ENCODE results near the gene PPARG.

The PPARG gene

GRCh38 chr3:12345584-12346494, 57.0 kb downstream of the PPARG start:
- no peak for DNase-seq

GRCh38 chr3:12347301-12347700, 58.4 kb downstream of the PPARG start:
- no peak for DNase-seq

GRCh38 chr3:12349895-12350811, 61.3 kb downstream of the PPARG start:
- no peak for DNase-seq

- DNase-seq, result no peak
Measured at GRCh38 chr3:12351145-12351544, 62.3 kb downstream of the PPARG start.

- DNase-seq, result no peak
Measured at GRCh38 chr3:12352253-12352652, 63.4 kb downstream of the PPARG start.

- DNase-seq, result no peak
Measured at GRCh38 chr3:12352755-12353154, 63.9 kb downstream of the PPARG start.

- DNase-seq, result no peak
Measured at GRCh38 chr3:12353796-12354525, 65.1 kb downstream of the PPARG start.

GRCh38 chr3:12356175-12356574, 67.3 kb downstream of the PPARG start:
- DNase-seq, result no peak

GRCh38 chr3:12356996-12357395, 68.1 kb downstream of the PPARG start:
- DNase-seq, result no peak

GRCh38 chr3:12357456-12357855, 68.6 kb downstream of the PPARG start:
- no peak for DNase-seq

- DNase-seq, result peak; percentile 37
Measured at GRCh38 chr3:12363397-12364195, 74.7 kb downstream of the PPARG start.

- peak; percentile 16 for DNase-seq
Measured at GRCh38 chr3:12367346-12367745, 78.5 kb downstream of the PPARG start.

GRCh38 chr3:12369029-12369428, 80.2 kb downstream of the PPARG start:
- DNase-seq, result no peak

GRCh38 chr3:12369598-12369997, 80.7 kb downstream of the PPARG start:
- peak; percentile 20 for DNase-seq

GRCh38 chr3:12370758-12371157, 81.9 kb downstream of the PPARG start:
- peak; percentile 51 for DNase-seq

- peak; percentile 31 for DNase-seq
Measured at GRCh38 chr3:12371525-12372140, 82.8 kb downstream of the PPARG start.

- no peak for DNase-seq
Measured at GRCh38 chr3:12372741-12373280, 83.9 kb downstream of the PPARG start.

GRCh38 chr3:12375572-12375971, 86.7 kb downstream of the PPARG start:
- no peak for DNase-seq

- no peak for DNase-seq
Measured at GRCh38 chr3:12379640-12380429, 91.0 kb downstream of the PPARG start.

GRCh38 chr3:12380461-12380860, 91.6 kb downstream of the PPARG start:
- no peak for DNase-seq

Data from fibroblast of skin of back (primary cell).